Measurements from ENCODE around the gene SKIDA1. TPM values are rescaled to one million over a fixed set of nuclear protein-coding genes. Genes with fewer than 3 reads are reported as not detected.

SKIDA1 gene
- total RNA-seq, 2 donors from 2014 or later: 1.9 to 2.0 TPM

- intact Hi-C loops (cut with DNase I): loop anchor here (1.0 to 5.0 kb wide), 2 partner anchors 12 to 33 kb away; no protein-coding TSS in a partner anchor
- DNase-seq: no peak
- ATAC-seq: no peak
Observed at GRCh38 chr10:21530641-21531040, 5.2 kb upstream of the SKIDA1 start.

- intact Hi-C loops (cut with DNase I): loop anchor here (1.0 to 5.0 kb wide), 2 partner anchors 12 to 33 kb away; no protein-coding TSS in a partner anchor
- ATAC-seq: no peak
- no peak for DNase-seq
Observed at GRCh38 chr10:21530168-21530567, 4.7 kb upstream of the SKIDA1 start.

GRCh38 chr10:21529032-21529910 is 3.8 kb upstream of the SKIDA1 start:
- no peak for ATAC-seq
- intact Hi-C loops (cut with DNase I): no loop called here
- DNase-seq: no peak

GRCh38 chr10:21528236-21529031 is 3.0 kb upstream of the SKIDA1 start:
- intact Hi-C loops (cut with DNase I): no loop called here
- DNase-seq (no peak), ATAC-seq (no peak)

- DNase-seq: no peak
- intact Hi-C loops (cut with DNase I): no loop called here
- ATAC-seq: no peak
Observed at GRCh38 chr10:21527598-21528235, 2.2 kb upstream of the SKIDA1 start.

- peak; percentile 77 for DNase-seq
- ATAC-seq: peak; percentile 41 to 73
- intact Hi-C loops (cut with DNase I): no loop called here
Observed at GRCh38 chr10:21526860-21527597, 1.5 kb upstream of the SKIDA1 start.

- intact Hi-C loops (cut with DNase I): no loop called here
- DNase-seq (peak; percentile 91), ATAC-seq (peak; percentile 80 to 84)
Observed at GRCh38 chr10:21526188-21526859, 842 bp upstream of the SKIDA1 start.

GRCh38 chr10:21524526-21525366 is 736 bp downstream of the SKIDA1 start:
- DNase-seq (peak; percentile 41), ATAC-seq (no peak)
- intact Hi-C loops (cut with DNase I): no loop called here

- intact Hi-C loops (cut with DNase I): no loop called here
- ATAC-seq (no peak), DNase-seq (no peak)
Observed at GRCh38 chr10:21524131-21524525, 1.4 kb downstream of the SKIDA1 start.

GRCh38 chr10:21523557-21524008 is 1.9 kb downstream of the SKIDA1 start:
- intact Hi-C loops (cut with DNase I): no loop called here
- DNase-seq (peak; percentile 57), ATAC-seq (no peak)

GRCh38 chr10:21522631-21523406 is 2.7 kb downstream of the SKIDA1 start:
- no peak for DNase-seq
- intact Hi-C loops (cut with DNase I): no loop called here
- no peak for ATAC-seq

GRCh38 chr10:21521751-21522533 is 3.5 kb downstream of the SKIDA1 start:
- intact Hi-C loops (cut with DNase I): no loop called here
- ATAC-seq (no peak), DNase-seq (no peak)

GRCh38 chr10:21520949-21521348 is 4.5 kb downstream of the SKIDA1 start:
- intact Hi-C loops (cut with DNase I): no loop called here
- ATAC-seq (no peak), DNase-seq (no peak)

GRCh38 chr10:21520509-21520908 is 5.0 kb downstream of the SKIDA1 start:
- intact Hi-C loops (cut with DNase I): no loop called here
- DNase-seq (no peak), ATAC-seq (no peak)

- intact Hi-C loops (cut with DNase I): no loop called here
- peak in 1 of 2 donors; percentile 11 for ATAC-seq
- DNase-seq: no peak
Observed at GRCh38 chr10:21519941-21520436, 5.5 kb downstream of the SKIDA1 start.

GRCh38 chr10:21519397-21519933 is 6.0 kb downstream of the SKIDA1 start:
- ATAC-seq (no peak), DNase-seq (no peak)
- intact Hi-C loops (cut with DNase I): no loop called here
